ENCODE data around the gene NPIPB5.
"Not testable (repeated sequence)": the region's sequence is repeated elsewhere in the genome, so short reads cannot be mapped to it uniquely, and the experiment has no call there.

- not testable (repeated sequence) for TF ChIP-seq CTCF (optimal IDR thresholded peaks at IDR 0.05 in 1 of 3, IDR thresholded peaks at IDR 0.05 in 1 of 3, conservative IDR thresholded peaks at IDR 0.05 in 1 of 3; ENCODE audit: extremely low read depth in 1 of 3, insufficient read depth in 2 of 3, low read length in 3 of 3); EZH2 (IDR thresholded peaks at IDR 0.05; ENCODE audit: low read length)
These were observed 39.2 kb downstream of the NPIPB5 start for GRCh38 chr16:22549853-22550252.
